GM12874 (cell line): ENCODE results near the gene PELI1.

Source experiments
- CTCF ChIP-seq: IDR thresholded peaks from 2 replicates; pipeline ENCODE4 v1.5.1; 2011; ENCODE audit warnings: low read depth, mild to moderate bottlenecking, control low read depth, low read length, moderate library complexity; ENCODE audit not compliant: insufficient read depth

Gene PELI1

GRCh38 chr2:64145714-64146113, 1.5 kb upstream of the PELI1 start:
- no peak for TF ChIP-seq CTCF

- TF ChIP-seq CTCF, result no peak
Observed at GRCh38 chr2:64145119-64145518, 899 bp upstream of the PELI1 start.

GRCh38 chr2:64143169-64144056, 807 bp downstream of the PELI1 start:
- no peak for TF ChIP-seq CTCF

DNA sequence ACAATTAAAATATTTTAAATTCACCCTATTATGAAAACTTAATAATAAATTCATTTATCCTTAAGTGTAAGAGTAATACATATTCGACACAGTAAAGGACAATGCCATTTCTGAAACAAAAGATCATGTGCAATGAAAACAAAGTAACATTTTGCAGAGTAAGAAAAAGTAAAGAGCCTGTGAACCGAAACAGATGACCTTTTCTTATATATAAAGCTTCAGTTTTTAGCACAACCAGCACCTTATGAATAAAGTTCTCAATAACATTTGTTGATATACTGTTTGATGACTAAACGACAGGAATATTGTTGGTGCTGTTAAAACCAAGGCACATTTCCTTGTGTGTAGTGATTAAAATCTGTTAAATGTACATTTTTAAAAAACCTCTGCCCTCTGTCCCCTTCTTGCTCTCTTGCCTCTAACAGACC, 1.5 kb downstream of the PELI1 start:
- no peak for TF ChIP-seq CTCF

- no peak for TF ChIP-seq CTCF
Observed at GRCh38 chr2:64141674-64142405, 2.4 kb downstream of the PELI1 start.

GRCh38 chr2:64140665-64141200, 3.5 kb downstream of the PELI1 start:
- TF ChIP-seq CTCF, result no peak

- TF ChIP-seq CTCF, result no peak
Observed at GRCh38 chr2:64139956-64140355, 4.3 kb downstream of the PELI1 start.
